Type B pancreatic cell (in vitro differentiated cells): ENCODE measurements around the gene DNALI1. TPM values are rescaled to one million over a fixed set of nuclear protein-coding genes. Genes with fewer than 3 reads are reported as not detected.

Source experiments
- DNase-seq: peaks from one replicate; pipeline ENCODE4 v3.0.0; 2021; ENCODE audit warnings: mixed read lengths; ENCODE audit not compliant: unreplicated experiment; ENCODE audit errors: extremely low spot score
- H3K27ac Mint-ChIP-seq: 2 replicates; pipeline ENCODE4 v1.8.0; 2021; ENCODE audit warnings: mild to moderate bottlenecking, mixed read lengths
- H3K27me3 Mint-ChIP-seq: 2 replicates; pipeline ENCODE4 v1.8.0; 2021; ENCODE audit warnings: mixed read lengths
- H3K36me3 Mint-ChIP-seq: 2 replicates; pipeline ENCODE4 v1.8.0; 2021; ENCODE audit warnings: mixed read lengths
- H3K4me1 Mint-ChIP-seq: one replicate; pipeline ENCODE4 v1.8.0; 2021; ENCODE audit warnings: mixed read lengths; ENCODE audit not compliant: unreplicated experiment
- H3K4me3 Mint-ChIP-seq: 2 replicates; pipeline ENCODE4 v1.8.0; 2021; ENCODE audit warnings: mild to moderate bottlenecking, mixed read lengths
- H3K9me3 Mint-ChIP-seq: 2 replicates; pipeline ENCODE4 v1.8.0; 2021; ENCODE audit warnings: mixed read lengths
- total RNA-seq: library from RNA; stranded (reverse); gene quantifications from 2 replicates; pipeline ENCODE4 v1.2.1, GENCODE V29; 2021; ENCODE audit warnings: low replicate concordance
- TF ChIP-seq, protein P1 (sequence below): fragments of 200-600 bp; sonication (generic); conservative IDR thresholded peaks from 2 replicates; pipeline ENCODE4 v1.5.0; 2021; ENCODE audit warnings: antibody characterized with exemption, mild to moderate bottlenecking

The DNALI1 gene
- total RNA-seq, 1 donor from 2014 or later: 40.8 TPM

DNA sequence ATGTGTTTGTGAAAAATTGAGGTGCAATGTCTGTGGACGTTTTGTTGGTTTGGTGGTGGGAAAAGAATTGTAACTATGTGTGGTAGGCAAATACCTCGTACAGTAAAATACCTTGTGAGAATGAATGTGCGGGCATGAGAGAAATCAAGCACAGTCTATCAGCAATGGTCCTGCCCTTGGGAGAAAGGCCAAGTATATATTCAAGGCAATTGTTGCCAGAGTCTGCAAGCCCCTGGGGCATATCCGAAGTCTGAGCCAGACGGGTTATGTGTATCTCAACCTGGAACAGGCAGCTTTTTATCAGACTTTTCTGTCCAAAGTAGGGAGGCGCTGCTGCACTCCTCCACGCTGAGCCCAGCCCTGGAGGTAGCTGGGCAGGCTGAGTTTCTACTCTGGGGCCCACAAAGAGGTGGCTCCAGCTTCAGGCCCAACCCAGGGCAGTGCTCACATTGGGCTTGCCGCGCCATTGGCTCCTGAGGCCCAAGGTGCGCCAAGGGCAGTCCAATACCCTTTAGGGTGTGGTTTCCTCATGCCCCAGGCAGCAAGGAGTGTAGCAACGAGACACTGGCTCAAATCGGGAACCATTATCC lies 48.4 kb downstream of the DNALI1 start:
- Mint-ChIP-seq H3K36me3 (no peaks in the 10 kb centered on the region), H3K9me3 (no peaks in the 10 kb centered on the region), H3K4me1 (peaks cover 10% of the 10 kb centered on the region), H3K27me3 (peaks cover 27% of the 10 kb centered on the region), H3K27ac (no peak overlapping the region), H3K4me3 (no peak overlapping the region)
- TF ChIP-seq, protein P1, sequence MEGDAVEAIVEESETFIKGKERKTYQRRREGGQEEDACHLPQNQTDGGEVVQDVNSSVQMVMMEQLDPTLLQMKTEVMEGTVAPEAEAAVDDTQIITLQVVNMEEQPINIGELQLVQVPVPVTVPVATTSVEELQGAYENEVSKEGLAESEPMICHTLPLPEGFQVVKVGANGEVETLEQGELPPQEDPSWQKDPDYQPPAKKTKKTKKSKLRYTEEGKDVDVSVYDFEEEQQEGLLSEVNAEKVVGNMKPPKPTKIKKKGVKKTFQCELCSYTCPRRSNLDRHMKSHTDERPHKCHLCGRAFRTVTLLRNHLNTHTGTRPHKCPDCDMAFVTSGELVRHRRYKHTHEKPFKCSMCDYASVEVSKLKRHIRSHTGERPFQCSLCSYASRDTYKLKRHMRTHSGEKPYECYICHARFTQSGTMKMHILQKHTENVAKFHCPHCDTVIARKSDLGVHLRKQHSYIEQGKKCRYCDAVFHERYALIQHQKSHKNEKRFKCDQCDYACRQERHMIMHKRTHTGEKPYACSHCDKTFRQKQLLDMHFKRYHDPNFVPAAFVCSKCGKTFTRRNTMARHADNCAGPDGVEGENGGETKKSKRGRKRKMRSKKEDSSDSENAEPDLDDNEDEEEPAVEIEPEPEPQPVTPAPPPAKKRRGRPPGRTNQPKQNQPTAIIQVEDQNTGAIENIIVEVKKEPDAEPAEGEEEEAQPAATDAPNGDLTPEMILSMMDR: no peak
- DNase-seq: no peak

DNA sequence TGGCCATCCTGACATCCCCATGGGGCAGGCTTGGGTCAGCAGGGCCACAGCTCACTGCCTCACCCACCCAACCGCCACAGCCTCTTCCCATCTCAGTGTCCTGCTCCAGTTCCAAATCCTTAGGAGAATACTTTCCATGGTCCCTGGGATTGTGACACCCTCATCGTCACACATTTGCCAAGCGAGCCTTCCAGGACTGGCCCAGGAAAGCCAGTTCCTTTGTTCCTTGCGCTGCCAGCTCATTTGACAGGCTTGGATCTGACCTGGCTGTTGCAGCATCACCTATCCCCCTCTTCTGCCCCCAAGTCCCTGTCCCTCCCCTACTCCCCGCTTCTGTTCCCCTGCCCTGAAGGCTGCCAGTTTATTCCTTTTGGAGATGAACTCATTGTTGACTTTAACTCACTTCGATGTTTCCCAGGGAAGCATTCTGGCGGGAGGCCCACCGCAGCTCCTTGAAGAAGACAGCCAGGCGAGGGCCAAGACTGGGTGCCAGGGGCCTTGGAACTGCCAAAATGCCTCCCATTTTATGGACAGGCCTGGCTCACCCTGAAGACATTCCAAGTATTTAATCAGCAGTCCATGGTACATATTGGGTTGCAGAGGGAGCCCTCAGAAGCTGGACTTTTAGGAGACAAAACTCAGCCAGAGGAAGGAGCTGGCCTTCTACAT lies 49.2 kb downstream of the DNALI1 start:
- Mint-ChIP-seq H3K4me1 (peaks cover 10% of the 10 kb centered on the region), H3K27me3 (peaks cover 25% of the 10 kb centered on the region), H3K36me3 (no peaks in the 10 kb centered on the region), H3K27ac (no peak overlapping the region), H3K4me3 (no peak overlapping the region), H3K9me3 (no peaks in the 10 kb centered on the region)
- DNase-seq: no peak
- TF ChIP-seq, protein P1: no peak

DNA sequence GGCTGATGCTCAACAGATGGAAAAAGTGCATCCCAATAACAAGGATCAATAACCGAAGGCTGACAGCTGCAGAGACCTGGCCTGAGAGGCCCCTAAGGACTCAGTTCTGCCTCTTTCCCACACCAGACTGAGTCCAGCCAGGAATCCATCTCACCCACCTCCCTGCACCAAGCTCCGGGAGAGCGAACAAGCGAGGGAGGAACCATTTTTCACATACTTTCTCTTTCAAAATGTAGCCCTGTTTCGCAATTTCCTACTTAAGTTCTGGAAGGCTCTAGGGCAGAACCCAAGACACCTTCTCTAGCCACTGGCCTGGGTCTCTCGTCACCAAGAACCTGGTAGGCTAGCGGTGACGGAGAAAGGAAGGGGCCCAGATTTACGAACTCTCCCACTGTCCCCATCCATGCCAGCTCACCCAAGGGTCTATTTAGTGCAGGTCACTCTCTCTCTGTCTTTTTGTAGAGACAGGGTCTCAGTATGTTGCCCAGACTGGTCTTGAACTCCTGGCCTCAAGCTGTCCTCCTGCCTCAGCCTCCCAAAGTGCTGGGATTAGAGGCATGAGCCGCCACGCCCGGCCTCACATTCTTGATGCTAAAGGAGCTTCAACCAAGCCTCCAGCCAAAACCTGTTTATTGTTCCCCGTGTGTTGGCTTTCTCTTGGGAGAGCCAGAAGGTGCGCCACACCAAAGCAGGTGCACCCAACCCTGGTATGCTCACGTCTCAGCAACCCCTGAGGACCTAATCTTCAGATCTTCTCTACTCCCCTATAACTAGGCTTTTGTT lies 49.9 kb downstream of the DNALI1 start:
- Mint-ChIP-seq H3K4me3 (no peak overlapping the region), H3K27me3 (peaks cover 27% of the 10 kb centered on the region), H3K27ac (no peak overlapping the region), H3K36me3 (no peaks in the 10 kb centered on the region), H3K9me3 (no peaks in the 10 kb centered on the region), H3K4me1 (peaks cover 5% of the 10 kb centered on the region)
- TF ChIP-seq, protein P1: no peak
- DNase-seq: no peak

DNA sequence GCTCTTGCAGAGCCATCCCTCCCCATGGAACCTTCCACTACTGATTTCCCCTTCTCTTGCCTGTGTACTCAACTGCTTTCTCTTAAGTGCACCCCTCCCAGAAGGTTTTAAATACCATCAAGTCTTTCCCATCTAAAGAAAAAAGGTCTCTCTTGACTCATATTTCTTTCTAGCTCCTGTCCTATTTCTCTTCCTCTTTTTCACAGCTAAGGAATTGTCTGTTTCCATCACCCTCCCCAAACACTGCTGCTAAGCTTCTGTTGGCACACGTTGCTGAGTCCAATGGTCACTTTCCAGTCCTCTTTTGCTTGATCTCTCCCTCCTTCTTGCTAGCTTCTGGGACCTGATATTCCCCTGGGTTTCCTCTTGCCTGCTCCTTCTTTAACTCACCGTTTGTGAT lies 52.3 kb downstream of the DNALI1 start:
- Mint-ChIP-seq H3K4me3 (no peak overlapping the region), H3K4me1 (no peaks in the 10 kb centered on the region), H3K9me3 (no peaks in the 10 kb centered on the region), H3K36me3 (no peaks in the 10 kb centered on the region), H3K27me3 (peaks cover 36% of the 10 kb centered on the region), H3K27ac (no peak overlapping the region)
- DNase-seq: no peak
- TF ChIP-seq, protein P1: no peak

DNA sequence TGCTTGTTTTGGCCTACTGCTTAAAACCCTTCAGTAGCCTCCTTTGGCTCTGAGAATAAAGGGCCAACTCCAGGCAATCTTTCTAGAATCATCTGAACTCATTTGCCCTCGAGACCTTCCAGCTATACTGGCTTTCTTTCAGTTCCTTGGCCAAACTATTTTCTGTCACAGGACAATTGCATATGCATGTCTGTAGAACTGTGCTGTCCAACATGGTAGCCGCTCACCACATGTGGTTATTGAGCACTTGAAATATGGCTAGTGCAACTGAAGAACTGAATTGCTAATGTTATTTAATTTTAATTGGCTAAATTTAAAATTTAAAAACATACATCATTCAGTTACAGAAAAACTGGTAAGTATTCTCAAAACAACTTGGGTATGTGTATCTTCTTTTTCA lies 53.3 kb downstream of the DNALI1 start:
- Mint-ChIP-seq H3K4me3 (no peak overlapping the region), H3K4me1 (no peaks in the 10 kb centered on the region), H3K9me3 (no peaks in the 10 kb centered on the region), H3K27ac (no peak overlapping the region), H3K36me3 (no peaks in the 10 kb centered on the region), H3K27me3 (peaks cover 32% of the 10 kb centered on the region)
- DNase-seq: no peak
- TF ChIP-seq, protein P1: no peak
